Stimulated activated CD4-positive, alpha-beta T cell treated with anti-CD3 and anti-CD28 coated beads, TNF-alpha, amount 100 ng/mL, for 24 hours (primary cell): Measurements from ENCODE around the gene HTRA2.
"Not testable (repeated sequence)": the region's sequence is repeated elsewhere in the genome, so short reads cannot be mapped to it uniquely, and the experiment has no call there.

Source experiments
- DNase-seq, 3 experiments: peaks; one replicate each; pipeline ENCODE4 v3.0.0-alpha.2; 2020; ENCODE audit warnings: low read depth in 3 of 3

The HTRA2 gene

GRCh38 chr2:74561022-74561421 is 31.3 kb downstream of the HTRA2 start:
- not testable (repeated sequence) for DNase-seq

- no peak for DNase-seq
Observed at GRCh38 chr2:74562126-74562775, 32.5 kb downstream of the HTRA2 start.

GRCh38 chr2:74564222-74564621 is 34.5 kb downstream of the HTRA2 start:
- no peak for DNase-seq

GRCh38 chr2:74566076-74566753 is 36.5 kb downstream of the HTRA2 start:
- DNase-seq, result no peak

- DNase-seq, result no peak
Observed at GRCh38 chr2:74566754-74567085, 37.0 kb downstream of the HTRA2 start.

GRCh38 chr2:74567881-74568280 is 38.1 kb downstream of the HTRA2 start:
- DNase-seq, result no peak

- no peak for DNase-seq
Observed at GRCh38 chr2:74569686-74570085, 40.0 kb downstream of the HTRA2 start.

- no peak for DNase-seq
Observed at GRCh38 chr2:74571058-74571457, 41.3 kb downstream of the HTRA2 start.

- DNase-seq, result no peak
Observed at GRCh38 chr2:74572178-74572925, 42.6 kb downstream of the HTRA2 start.

- no peak for DNase-seq
Observed at GRCh38 chr2:74573747-74574562, 44.2 kb downstream of the HTRA2 start.

GRCh38 chr2:74575320-74575719 is 45.6 kb downstream of the HTRA2 start:
- no peak for DNase-seq

GRCh38 chr2:74576211-74576862 is 46.6 kb downstream of the HTRA2 start:
- no peak for DNase-seq

- no peak for DNase-seq
Observed at GRCh38 chr2:74576863-74577229, 47.1 kb downstream of the HTRA2 start.

- DNase-seq, result no peak
Observed at GRCh38 chr2:74577448-74577847, 47.7 kb downstream of the HTRA2 start.

- DNase-seq, result no peak
Observed at GRCh38 chr2:74578408-74578807, 48.7 kb downstream of the HTRA2 start.

GRCh38 chr2:74581463-74581862 is 51.7 kb downstream of the HTRA2 start:
- DNase-seq, result no peak

- no peak for DNase-seq
Observed at GRCh38 chr2:74582184-74582583, 52.5 kb downstream of the HTRA2 start.
